Measurements from ENCODE around the gene MYT1.

The MYT1 gene

GRCh38 chr20:64179805-64180204 is 15.6 kb downstream of the MYT1 start:
- Histone ChIP-seq H2AFZ (ENCODE audit: low read length) (no peak overlapping the region), H4K20me1 (ENCODE audit: insufficient read depth, low read length) (no peaks in the 10 kb centered on the region), H3K9me2 (replicated peaks; ENCODE audit: insufficient read depth, low read length) (no peaks in the 10 kb centered on the region), H3K27ac (ENCODE audit: low read length) (no peak overlapping the region), H3K36me3 (replicated peaks; ENCODE audit: insufficient read depth, low read length) (no peaks in the 10 kb centered on the region), H3K79me2 (ENCODE audit: low read length) (no peaks in the 10 kb centered on the region), H3K4me3 (ENCODE audit: low read length) (no peak overlapping the region), H3F3A (ENCODE audit: insufficient read depth, low read length) (no peaks in the 10 kb centered on the region), H3K9me3 (replicated peaks; ENCODE audit: insufficient read depth, low read length) (no peaks in the 10 kb centered on the region), H3K27me3 (replicated peaks; ENCODE audit: insufficient read depth, low read length) (peaks cover 82% of the 10 kb centered on the region), H3K9ac (ENCODE audit: low read length) (no peak overlapping the region), H3K4me2 (ENCODE audit: low read depth, low read length) (no peak overlapping the region), H3K4me1 (ENCODE audit: low read length) (no peaks in the 10 kb centered on the region)
- DNase-seq = no peak
- TF ChIP-seq EZH2 (optimal IDR thresholded peaks at IDR 0.05; ENCODE audit: low read depth, low read length) = no peak
- TF ChIP-seq EZH2phosphoT487 (IDR thresholded peaks at IDR 0.05; ENCODE audit: low read length) = no peak
- no peak for TF ChIP-seq CTCF (IDR thresholded peaks at IDR 0.05; ENCODE audit: low read length)

- Histone ChIP-seq H3K9me3 (replicated peaks; ENCODE audit: insufficient read depth, low read length) (no peaks in the 10 kb centered on the region), H3K36me3 (replicated peaks; ENCODE audit: insufficient read depth, low read length) (no peaks in the 10 kb centered on the region), H3K4me3 (ENCODE audit: low read length) (no peak overlapping the region), H3K27ac (ENCODE audit: low read length) (no peak overlapping the region), H3K9me2 (replicated peaks; ENCODE audit: insufficient read depth, low read length) (no peaks in the 10 kb centered on the region), H3K27me3 (replicated peaks; ENCODE audit: insufficient read depth, low read length) (peaks cover 91% of the 10 kb centered on the region), H3K4me1 (ENCODE audit: low read length) (no peaks in the 10 kb centered on the region), H3K9ac (ENCODE audit: low read length) (no peak overlapping the region), H2AFZ (ENCODE audit: low read length) (no peak overlapping the region), H4K20me1 (ENCODE audit: insufficient read depth, low read length) (no peaks in the 10 kb centered on the region), H3F3A (ENCODE audit: insufficient read depth, low read length) (no peaks in the 10 kb centered on the region), H3K79me2 (ENCODE audit: low read length) (no peaks in the 10 kb centered on the region), H3K4me2 (ENCODE audit: low read depth, low read length) (no peak overlapping the region)
- no peak for DNase-seq
- no peak for TF ChIP-seq CTCF (IDR thresholded peaks at IDR 0.05; ENCODE audit: low read length)
- TF ChIP-seq EZH2phosphoT487 (IDR thresholded peaks at IDR 0.05; ENCODE audit: low read length) = no peak
- no peak for TF ChIP-seq EZH2 (optimal IDR thresholded peaks at IDR 0.05; ENCODE audit: low read depth, low read length)
Measured at GRCh38 chr20:64180673-64181072, 16.4 kb downstream of the MYT1 start.

GRCh38 chr20:64181391-64181790 is 17.1 kb downstream of the MYT1 start:
- H3K27me3 ChIP-seq (replicated peaks; ENCODE audit: insufficient read depth, low read length) = peaks cover 96% of the 10 kb centered on the region
- H3K36me3 ChIP-seq (replicated peaks; ENCODE audit: insufficient read depth, low read length) = no peaks in the 10 kb centered on the region
- no peak overlapping the region for H2AFZ ChIP-seq (ENCODE audit: low read length)
- no peaks in the 10 kb centered on the region for H3K4me1 ChIP-seq (ENCODE audit: low read length)
- H3K27ac ChIP-seq (ENCODE audit: low read length) = no peak overlapping the region
- no peaks in the 10 kb centered on the region for H3K79me2 ChIP-seq (ENCODE audit: low read length)
- H4K20me1 ChIP-seq (ENCODE audit: insufficient read depth, low read length) = no peaks in the 10 kb centered on the region
- H3K9ac ChIP-seq (ENCODE audit: low read length) = no peak overlapping the region
- H3K9me3 ChIP-seq (replicated peaks; ENCODE audit: insufficient read depth, low read length) = no peaks in the 10 kb centered on the region
- no peak overlapping the region for H3K4me2 ChIP-seq (ENCODE audit: low read depth, low read length)
- H3F3A ChIP-seq (ENCODE audit: insufficient read depth, low read length) = no peaks in the 10 kb centered on the region
- H3K9me2 ChIP-seq (replicated peaks; ENCODE audit: insufficient read depth, low read length) = no peaks in the 10 kb centered on the region
- TF ChIP-seq CTCF (IDR thresholded peaks at IDR 0.05; ENCODE audit: low read length) = no peak
- TF ChIP-seq EZH2phosphoT487 (IDR thresholded peaks at IDR 0.05; ENCODE audit: low read length) = no peak
- no peak for TF ChIP-seq EZH2 (optimal IDR thresholded peaks at IDR 0.05; ENCODE audit: low read depth, low read length)
- no peak for DNase-seq
- H3K4me3 ChIP-seq (ENCODE audit: low read length) = no peak overlapping the region
